GM21360 (cell line): Measurements from ENCODE around the gene CTTNBP2NL.
"Not testable (repeated sequence)": the region's sequence is repeated elsewhere in the genome, so short reads cannot be mapped to it uniquely, and the experiment has no call there.

ENCODE experiments used
- ATAC-seq: cut with Tn5 transposase; IDR thresholded peaks from one replicate; pipeline ENCODE4 v1.9.1; 2021; ENCODE audit warnings: mild to moderate bottlenecking, moderate library complexity; ENCODE audit not compliant: unreplicated experiment

CTTNBP2NL gene

DNA sequence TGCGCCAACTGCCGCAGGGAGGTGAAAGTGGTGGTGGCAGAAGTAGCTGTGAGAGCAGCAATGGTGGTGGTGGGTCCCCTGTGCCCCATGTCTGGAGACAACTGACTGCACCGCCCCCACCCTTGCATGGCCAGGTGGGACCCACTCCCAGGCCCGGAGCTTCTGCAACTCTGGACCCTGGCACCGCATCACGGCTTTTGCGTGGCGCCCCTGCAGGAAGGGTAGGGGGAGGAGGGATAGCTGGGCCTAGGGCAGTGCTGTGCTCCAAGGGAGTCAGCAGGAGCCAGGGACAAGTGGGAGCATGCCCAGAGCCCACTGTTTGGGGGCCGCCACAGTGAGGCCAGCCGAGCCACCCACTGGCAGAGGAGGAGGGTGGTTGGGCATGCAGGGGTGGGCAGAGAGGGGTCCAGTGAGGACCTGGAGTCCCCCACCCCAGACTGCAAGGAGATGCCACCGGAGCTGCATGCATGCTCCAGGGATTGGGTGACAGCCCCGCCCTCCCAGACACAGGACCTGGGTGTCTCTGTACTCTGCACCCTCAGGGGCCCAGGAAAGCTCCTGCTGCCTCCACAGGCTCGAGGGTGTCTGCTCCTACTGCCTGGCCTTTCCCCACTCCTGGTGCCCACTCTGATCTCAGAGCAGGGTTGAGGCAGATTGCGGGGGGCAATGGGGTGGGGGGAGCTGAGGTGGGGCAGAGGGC is 9.8 kb upstream of the CTTNBP2NL start:
- ATAC-seq: no peak

- no peak for ATAC-seq
Observed at GRCh38 chr1:112386731-112387346, 9.2 kb upstream of the CTTNBP2NL start.

GRCh38 chr1:112387807-112388206 is 8.2 kb upstream of the CTTNBP2NL start:
- ATAC-seq: no peak

- ATAC-seq: no peak
Observed at GRCh38 chr1:112388436-112388835, 7.6 kb upstream of the CTTNBP2NL start.

DNA sequence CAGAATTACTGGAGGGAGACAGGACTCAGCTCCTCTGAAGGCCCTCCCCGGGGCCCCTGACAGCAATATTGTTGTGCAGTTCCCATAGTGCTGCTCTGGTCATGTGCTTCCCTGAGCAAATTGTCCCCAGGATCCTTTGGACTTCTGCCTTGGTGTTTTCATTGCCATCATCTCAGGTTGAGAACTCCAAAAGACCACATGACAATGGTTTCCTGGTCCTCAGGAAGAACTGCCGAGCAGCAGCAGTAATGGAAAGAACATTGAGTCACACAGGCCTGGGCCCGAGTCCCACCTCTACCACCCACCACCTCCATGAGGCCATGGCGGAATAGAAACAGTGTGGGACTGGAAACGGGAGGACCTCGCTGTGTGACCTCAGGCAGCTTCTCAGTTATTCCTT is 6.3 kb upstream of the CTTNBP2NL start:
- ATAC-seq: no peak

GRCh38 chr1:112390335-112390734 is 5.7 kb upstream of the CTTNBP2NL start:
- not testable (repeated sequence) for ATAC-seq

DNA sequence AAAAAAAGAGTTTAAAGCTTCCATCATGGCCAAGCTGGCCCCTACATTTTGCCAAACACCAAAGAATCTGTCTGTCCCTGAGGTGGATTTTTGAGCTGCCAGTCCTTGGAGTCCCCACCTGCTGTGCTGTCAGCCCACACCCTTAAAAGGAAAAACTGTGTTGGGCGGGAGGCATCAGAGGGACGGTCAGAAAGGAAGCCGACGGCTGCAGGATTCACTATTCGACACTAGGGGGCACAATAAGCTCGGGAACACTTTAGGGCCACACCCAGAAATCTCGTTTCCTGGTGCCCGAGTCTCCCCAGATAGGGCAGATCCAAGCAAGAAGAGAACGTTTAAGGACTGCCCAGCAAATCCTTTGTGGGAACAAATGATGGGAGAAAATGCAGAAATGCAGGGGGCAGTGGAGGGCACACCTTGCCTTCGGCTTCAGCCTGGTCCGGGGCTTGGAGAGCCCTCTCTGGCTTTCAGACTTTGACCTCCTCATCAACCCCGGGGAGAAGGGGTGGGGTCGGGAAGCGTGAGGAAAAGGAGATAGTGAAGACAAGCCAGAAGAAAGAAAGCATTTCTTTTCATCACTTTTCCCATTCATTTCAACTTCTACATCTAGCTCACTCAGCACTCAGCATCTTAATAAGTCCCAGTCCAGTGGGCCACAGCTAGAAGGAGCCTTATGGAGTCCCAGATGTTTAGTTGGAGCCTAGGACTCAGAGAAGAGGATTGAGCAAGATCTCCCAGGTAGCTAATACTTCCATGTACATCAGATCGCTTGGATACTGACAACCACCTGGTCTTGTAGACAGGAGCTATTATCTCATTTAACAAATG is 5.0 kb upstream of the CTTNBP2NL start:
- ATAC-seq: peak; percentile 51

DNA sequence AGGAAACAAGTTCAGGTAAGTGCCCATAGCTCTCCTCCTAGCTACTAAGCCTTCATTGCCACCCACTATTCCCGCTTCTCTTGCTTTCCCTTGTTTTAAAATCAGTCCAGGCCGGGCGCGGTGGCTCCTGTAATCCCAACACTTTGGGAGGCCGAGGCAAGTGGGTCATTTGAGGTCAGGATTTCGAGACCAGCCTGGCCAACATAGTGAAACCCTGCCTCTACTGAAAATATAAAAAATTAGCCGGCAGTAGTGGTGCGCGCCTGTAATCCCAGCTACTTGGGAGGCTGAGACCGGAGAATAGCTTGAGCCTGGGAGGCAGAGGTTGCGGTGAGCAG is 4.4 kb upstream of the CTTNBP2NL start:
- no peak for ATAC-seq

- ATAC-seq: no peak
Observed at GRCh38 chr1:112393631-112393974, 2.4 kb upstream of the CTTNBP2NL start.

GRCh38 chr1:112394743-112395062 is 1.3 kb upstream of the CTTNBP2NL start:
- ATAC-seq: no peak

DNA sequence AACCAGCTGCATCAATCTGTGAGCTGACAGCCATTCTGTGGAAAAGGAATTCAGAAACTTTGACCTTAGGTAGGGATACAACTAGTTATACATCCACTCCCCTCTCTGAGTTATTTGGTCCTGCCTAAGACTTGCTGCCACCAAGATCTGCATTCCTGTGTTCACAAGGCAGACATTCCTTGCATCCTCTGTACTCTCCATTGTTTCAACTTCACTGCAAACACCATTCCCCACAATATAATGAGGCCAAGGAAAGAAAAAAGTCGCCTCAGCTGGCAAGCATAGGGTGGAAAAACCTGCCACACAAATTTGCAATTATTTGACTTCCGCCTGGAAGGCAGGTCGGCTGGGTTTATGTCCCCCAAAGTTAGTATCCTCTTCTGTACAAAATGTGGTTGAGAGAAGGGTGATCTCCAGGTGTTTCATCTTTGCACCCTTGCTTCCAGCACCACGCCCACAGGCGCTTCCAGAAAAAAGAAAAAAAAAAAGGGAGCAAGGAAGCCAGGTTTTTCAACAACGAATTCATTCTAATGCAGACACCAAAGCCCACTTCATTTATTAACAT is 676 bp upstream of the CTTNBP2NL start:
- no peak for ATAC-seq

DNA sequence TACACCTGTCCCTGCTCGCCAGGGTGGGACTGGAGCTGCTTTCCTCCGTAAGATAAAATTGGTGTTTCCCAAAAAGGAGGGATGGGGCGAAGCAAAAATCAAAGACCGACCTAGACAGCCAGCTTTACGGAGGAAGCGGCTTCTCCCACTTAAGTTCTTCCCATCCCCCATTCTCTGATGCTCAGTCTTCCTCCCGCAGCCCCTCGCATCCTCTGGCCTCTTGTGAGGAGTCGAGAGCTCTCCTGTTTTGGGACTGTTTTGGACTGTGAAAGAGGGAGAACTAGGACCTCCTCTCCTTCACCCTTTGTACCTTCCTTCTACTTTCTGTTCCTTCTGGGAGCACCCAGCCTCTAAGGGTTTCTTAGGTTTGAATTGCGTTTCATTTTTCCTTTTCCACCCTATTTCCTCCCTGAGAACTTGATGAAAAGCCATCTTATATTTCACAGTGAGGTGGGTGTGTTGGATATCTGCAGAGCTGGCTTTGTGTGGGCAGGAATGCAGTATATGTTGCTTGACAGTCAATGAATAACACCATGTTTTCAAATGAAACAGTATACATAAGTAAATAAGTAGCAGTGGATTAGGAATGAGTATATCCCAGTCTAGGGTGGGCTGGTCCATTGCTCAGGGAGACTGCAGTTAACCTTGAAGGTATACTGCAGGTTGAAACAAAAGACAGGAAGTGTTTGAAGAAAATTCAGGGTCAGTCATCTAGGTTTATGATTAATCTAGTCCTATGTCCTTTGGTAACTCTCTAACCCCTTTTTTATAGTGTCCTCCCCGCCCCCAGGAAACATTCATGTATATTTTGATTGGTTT is 848 bp downstream of the CTTNBP2NL start:
- no peak for ATAC-seq

DNA sequence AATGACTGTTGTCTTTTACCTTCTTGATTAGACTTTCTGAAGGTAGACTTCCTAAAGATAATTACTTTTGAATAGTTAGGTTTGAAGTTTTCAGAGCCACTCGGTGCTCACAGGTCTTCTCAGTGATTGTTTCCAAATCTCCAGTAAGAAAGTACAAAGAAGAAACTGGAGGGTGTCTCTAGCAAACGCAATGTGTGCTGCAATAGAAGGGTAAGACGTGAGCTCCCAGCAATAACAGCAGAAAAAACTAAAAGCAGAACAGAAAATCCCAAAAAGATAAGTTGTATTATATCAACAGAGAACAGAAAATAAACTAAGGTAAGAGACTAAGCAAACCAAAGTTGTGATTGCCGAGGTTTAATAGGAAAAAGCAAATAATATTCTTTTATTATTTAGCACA is 1.8 kb downstream of the CTTNBP2NL start:
- no peak for ATAC-seq

DNA sequence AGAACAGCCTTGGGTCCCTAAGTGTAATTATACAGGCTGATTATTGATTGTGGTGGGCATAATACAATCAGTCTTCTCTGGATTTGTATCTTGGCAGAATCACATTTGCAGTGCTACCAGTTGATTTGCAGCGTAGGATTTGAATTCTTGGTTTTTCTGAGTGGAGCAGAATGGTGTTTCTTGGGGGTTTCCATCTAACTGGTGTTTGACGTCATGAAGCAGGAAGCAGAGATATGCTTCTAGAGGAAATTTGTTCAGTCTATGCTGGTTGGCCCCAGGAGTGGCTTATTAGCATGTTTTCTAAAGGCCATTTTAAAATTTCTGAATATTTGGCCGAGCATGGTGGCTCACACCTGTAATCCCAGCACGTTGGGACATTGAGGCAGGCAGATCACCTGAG is 3.4 kb downstream of the CTTNBP2NL start:
- ATAC-seq: no peak

DNA sequence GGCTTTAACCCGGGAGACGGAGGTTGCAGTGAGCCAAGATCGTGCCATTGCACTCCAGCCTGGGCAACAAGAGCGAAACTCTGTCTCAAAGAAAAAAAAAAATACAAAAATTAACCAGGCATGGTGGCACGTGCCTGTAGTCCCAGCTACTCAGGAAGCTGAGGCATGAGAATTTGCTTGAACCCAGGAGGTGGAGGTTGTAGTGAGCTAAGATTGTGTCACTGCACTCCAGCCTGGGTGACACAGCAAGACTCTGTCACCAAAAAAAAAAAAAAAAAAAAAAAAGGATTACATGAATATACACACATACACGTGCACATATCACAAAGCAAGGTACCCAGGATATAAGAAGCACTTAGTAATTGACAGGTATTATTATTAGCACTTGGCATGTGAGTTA is 4.7 kb downstream of the CTTNBP2NL start:
- not testable (repeated sequence) for ATAC-seq

DNA sequence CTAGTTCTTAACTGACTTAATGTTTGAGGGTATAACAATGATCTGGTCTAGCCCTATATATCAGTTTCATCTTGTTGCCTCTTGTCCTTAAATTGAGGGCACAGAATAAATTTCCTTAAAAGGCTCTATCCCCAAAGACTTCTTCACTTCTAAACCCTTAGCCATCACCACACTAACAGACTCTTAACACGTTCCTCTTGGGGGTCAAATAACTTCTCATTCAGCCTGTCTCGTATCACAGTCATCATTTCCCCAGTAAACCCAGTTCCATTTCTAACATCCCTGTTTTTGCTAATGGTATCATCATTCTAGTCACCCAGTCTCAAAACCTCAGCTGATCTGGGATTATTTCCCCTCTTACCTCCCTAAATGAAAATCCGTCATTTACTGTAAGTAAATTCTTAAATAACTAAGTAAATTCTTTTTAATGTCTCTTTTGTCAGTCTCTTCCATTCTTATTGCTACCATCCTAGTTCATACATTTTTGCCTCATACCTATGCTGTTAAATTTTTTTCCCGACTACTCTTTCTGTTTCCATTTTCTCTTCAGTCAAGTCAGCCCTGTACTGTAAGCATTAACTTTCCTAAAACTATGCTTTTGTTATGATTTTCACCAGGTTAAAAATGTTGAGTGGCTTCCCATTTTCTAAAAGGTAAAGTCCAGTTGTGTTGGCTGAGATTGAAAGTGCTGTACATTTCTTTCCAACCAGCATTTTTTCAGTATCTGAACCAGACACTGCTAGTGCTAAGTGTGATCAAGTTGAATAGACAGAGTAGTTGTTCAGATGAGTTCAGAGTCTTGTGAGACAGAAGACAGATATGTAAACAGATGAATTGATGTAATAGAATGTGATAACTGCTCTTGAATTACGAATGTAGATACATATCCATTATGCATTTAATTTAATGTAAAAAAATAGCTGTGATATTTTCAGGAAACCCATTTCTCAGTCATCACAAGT is 6.9 kb downstream of the CTTNBP2NL start:
- no peak for ATAC-seq

DNA sequence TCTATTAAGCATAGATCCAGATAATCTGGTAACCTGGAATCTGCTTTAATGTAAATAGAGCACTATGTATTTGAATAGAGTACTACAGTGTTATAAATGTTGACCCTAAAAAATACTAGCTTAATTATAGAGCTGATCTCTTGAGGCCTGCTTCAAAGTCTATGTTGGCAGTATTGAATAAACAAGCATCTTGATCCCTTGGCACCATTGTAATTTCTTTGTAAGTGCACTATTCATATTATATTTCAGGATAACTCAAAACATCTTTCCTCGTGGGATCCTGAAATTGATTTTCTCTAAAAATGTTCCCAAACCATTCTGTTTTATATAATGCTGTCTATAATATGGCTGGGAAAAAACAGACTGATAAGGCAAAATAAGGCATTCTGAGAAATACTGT is 10.8 kb downstream of the CTTNBP2NL start:
- no peak for ATAC-seq

DNA sequence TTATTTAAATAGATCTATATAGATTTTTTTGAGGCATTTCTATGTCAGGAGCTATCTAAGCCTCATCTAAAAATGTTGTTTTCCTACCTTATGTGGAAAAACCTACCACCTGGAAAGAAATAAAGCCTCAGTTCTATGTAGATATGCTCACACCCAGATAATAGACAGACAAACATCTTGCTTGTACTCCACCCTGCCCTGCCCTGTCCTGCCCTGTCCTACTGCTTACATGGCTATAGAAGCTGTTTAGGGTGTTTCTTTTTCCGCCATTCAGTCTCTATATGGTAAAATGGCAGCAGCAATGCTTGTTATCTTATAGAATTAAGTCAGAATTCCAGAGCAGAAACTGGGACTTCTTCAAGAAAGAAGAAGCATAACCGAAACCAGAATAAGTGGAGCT is 13.4 kb downstream of the CTTNBP2NL start:
- ATAC-seq: no peak

DNA sequence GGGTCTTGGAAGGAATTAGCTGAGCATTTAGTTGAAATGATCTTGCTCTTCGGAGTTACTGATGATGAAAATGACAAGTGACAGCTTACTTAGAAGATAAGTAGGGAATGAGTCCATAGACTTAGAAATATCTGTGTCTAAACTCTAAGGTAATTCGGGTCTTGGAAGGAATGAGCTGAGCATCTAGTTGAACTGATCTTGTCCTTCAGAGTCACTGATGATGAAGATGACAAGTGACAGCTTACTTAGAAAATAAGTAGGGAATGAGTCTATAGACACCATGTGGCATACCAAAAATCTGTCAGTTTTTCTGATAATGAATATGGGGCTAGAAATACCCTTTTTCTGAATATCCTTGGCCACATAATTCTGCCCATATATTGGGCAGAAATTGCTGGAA is 14.7 kb downstream of the CTTNBP2NL start:
- ATAC-seq: no peak

DNA sequence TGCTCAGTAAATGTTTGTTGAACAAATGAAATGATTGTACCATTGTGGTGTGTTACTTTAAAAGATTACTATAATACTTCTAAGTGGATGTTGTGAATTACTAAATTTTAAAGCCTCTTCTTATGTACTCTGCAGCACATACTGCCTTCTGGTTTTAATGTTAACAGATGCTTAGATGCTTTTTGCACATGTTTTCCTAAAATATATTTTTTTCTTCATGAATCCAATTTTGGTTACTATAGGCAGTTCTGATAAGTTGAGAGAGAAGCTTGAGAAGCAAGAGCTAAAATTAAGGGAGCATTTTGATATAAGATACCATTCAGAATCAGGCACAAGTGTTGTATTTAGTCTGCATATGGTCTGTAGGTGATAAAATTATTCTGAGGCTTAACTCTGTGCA is 21.3 kb downstream of the CTTNBP2NL start:
- no peak for ATAC-seq
